Dedifferentiated amniotic fluid mesenchymal stem cell (primary cell): ENCODE results near the gene GPX5.
A peak's percentile ranks its signal among the peaks of the same experiment; 100 is the strongest.
"Not testable (repeated sequence)": the region's sequence is repeated elsewhere in the genome, so short reads cannot be mapped to it uniquely, and the experiment has no call there.

ENCODE experiments used
- DNase-seq: peaks from one replicate; pipeline ENCODE4 v3.0.0-alpha.2; 2016; ENCODE audit errors: extremely low spot score

Gene GPX5

GRCh38 chr6:28525496-28526039 lies at the start of gene GPX5:
Gene GPX5 (plus strand): TSS chr6:28525881. CDS start chr6:28526014, 133 bp downstream.
- DNase-seq = no peak

DNA sequence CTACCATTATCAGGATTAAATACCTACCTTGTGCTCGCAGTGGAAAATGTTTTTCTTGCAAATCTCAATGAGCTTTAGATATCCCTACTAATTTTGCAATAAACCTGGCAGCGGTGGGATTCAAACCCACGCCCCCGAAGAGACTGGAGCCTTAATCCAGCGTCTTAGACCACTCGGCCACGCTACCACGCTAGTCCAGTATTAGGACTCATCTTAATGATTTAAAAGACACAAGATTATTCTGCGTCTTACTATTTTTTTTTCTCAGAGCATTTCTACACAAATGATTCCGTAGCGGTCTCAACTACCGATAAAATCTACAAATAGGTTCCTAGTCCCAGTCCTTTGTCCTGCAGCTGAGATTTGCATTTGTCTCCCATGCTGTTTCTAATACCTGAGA lies 47.2 kb upstream of the GPX5 start:
- DNase-seq = no peak

GRCh38 chr6:28480253-28480932 lies 45.3 kb upstream of the GPX5 start:
- no peak for DNase-seq

- DNase-seq = no peak
Measured at GRCh38 chr6:28485482-28485881, 40.2 kb upstream of the GPX5 start.

DNA sequence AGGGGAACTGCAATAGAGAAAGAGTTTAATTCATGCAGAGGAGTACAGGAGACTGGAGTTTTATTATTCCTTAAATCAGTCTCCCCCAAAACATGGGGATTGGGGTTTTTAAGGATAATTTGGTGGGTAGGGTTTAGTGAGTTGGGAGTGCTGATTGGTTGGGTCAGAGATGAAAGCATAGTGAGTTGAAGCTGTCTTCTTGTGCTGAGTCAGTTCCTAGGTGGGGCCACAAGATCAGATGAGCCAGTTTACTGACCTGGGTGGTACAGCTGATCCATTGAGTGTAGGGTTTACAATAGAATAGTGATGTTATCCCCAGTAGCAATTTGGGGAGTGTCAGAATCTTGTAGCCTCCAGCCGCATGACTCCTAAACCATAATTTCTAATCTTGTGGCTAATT lies 39.1 kb upstream of the GPX5 start:
- DNase-seq = no peak

DNA sequence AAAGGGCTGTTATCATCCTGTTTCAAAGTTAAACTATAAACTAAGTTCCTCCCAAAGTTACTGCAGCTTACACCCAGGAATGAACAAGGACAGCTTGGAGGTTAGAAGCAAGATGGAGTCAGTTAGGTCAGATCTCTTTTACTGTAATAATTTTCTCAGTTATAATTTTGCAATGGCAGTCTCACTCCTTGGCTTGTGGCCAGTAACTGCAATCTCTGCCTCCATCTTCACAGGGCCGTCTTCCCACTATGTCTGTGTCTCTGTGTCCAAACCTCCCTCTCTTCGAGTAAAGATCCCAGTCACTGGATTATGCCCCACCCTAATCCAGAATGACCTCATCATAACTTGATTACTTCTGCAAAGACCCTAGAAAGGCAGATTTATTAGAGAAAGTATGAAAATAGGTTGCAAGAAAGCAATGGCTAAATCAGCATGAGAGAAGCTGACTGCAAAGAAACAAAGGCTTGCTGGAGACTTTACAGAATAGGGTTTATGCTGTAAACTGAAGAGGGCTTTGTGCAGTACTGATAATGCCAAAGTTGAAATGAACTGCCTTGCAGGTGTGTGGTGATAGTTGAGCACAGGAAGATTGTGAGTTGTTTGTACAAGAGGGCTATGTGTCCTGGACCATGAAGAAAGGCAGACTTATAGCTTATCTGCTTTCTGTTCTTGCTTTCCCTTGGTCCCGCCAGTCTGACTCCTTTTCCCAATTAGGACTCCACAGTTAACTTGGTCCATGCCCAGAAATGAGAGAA lies 38.5 kb upstream of the GPX5 start:
- DNase-seq = no peak

DNA sequence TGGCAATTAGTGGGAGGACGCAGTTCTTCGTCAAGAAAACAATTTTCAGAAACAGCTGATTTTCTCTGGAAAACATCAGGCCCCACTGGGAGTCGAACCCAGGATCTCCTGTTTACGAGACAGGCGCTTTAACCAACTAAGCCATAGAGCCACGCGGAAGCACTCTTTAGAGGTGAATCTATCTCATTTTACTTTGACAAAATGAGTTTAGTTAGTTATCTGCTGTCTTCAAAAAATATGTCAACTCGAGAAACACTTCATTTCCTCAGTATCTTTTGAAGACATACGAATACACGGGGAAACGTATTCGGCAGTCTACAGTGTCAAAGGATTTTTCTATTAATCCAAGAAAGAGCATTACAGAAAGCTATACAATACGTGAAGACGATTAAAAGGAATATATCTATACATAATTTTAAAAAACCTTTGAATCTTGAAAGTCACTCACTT lies 36.7 kb upstream of the GPX5 start:
- DNase-seq = peak; percentile 87

DNA sequence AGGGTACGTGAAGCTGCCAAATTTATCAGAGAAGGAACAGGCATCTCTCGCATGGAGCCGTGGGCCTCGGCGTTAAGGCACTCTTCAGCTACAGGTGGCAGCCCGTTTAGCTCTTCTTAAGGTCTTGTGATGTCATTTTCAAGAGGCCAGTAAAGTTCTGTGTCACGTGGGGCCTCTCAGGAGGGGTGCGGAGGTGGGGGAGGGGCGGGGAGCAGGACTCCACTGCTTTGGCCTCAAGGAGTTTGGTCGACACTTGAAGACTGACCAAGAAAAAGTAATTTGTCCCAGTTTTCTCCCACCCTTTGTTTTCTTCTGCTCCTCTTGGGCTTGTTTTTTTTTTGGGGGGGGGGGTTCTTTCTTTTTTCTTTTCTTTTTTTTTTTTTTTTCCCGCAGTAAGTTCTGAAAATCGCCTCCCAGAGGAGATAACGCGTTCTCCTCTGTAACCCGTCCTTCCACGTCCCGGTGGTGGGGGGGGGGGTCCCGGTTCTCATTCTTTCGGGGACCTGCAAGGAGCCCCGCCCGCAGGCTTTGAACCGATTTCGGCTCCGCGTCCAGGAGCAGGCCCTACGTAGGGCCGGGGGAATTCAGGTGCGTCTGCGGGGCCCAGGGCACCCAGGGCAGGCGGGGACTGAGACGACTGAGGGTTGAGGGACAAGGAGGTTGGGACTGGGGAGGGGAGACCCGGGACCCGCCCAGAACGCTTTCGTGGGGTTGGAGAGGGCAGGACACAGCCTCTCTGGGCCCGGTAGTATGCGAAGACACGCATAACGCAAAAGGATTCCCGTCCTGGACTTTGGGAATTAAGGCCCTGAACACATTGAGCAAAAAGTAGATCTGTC lies 36.1 kb upstream of the GPX5 start:
- peak; percentile 85 for DNase-seq

DNA sequence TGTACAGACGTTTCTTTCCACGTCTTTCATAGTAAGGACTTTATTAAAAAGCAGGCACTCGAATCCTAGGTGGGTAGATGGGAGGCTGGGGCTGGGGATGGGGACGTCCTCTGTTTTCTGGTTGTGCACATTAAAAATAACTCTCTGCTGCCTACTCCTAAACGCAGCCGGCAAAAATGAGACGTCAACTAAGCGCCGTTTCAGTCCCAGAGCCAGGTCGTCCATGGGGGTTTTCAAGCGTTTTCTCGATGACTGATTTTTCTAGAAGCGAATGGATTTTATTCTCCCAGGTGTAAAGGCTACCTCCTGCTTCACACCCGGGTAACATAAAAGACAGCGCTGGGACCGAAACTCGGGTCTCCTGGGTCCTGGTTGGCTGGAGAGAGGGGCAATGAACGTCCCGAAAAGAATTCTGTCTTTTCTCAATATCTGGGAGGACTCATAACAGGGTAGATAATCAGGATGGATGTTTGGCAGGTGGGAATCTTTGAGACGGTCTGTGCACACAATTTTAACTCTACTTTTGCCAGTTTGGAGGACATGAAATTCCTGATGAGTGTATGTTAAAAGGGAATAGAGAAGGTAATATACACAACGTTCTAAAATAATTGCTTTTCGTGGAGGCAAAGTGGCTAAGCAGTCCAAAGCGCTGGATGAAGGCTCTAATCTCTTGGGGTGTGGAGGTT lies 35.3 kb upstream of the GPX5 start:
- DNase-seq = no peak

GRCh38 chr6:28491984-28492317 lies 33.7 kb upstream of the GPX5 start:
- DNase-seq = no peak

- no peak for DNase-seq
Measured at GRCh38 chr6:28496099-28496779, 29.4 kb upstream of the GPX5 start.

GRCh38 chr6:28497306-28497705 lies 28.4 kb upstream of the GPX5 start:
- no peak for DNase-seq

DNA sequence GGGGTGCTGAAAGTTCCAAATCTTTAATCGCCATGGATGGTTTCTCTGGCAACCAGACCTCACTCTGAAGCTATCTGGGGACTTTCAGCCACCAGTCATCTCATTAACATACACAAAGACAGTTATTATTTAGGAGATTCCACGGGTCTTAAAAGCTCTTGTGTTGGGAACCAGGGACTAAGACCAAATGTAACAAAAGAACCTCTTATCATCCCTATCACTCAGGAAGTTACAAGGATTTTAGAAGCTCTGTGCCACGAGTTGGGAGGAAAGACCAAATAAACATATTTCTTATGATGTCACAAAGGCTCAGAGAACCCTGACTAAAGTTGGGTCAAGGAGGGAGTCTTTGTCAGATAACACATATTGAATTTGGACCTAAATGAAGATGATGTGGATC lies 27.8 kb upstream of the GPX5 start:
- no peak for DNase-seq

DNA sequence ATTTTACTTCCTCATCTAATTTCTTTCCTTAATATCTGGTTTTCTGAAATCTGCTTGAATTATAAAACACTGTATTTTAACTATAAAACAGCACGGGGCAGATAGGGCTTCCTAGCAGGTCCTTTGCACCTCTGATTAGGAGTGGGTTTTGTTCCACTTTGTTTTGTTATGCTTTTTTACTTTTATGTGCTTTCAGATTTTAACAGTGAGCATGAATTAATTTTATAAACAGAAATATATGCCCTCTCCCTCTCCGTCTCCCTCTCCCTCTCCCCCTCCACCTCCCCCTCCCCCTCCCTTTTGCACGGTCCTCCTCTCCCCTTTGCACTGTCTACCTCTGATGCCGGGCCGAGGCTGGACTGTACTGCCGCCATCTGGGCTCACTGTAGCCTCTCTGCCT lies 24.4 kb upstream of the GPX5 start:
- no peak for DNase-seq

DNA sequence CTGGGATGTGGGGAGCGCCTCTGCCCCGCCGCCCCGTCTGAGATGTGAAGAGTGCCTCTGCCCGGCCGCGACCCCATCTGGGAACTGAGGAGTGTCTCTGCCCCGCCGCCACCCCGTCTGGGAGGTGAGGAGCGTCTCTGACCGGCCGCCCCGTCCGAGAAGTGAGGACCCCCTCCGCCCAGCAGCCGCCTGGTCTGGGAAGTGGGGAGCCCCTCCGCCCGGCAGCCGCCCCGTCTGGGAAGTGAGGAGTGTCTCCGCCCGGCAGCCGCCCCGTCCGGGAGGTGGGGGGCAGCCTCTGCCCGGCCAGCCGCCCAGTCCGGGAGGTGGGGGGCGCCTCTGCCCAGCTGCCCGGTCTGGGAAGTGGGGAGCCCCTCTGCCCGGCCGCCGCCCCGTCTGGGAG lies 23.5 kb upstream of the GPX5 start:
- DNase-seq = not testable (repeated sequence)

DNA sequence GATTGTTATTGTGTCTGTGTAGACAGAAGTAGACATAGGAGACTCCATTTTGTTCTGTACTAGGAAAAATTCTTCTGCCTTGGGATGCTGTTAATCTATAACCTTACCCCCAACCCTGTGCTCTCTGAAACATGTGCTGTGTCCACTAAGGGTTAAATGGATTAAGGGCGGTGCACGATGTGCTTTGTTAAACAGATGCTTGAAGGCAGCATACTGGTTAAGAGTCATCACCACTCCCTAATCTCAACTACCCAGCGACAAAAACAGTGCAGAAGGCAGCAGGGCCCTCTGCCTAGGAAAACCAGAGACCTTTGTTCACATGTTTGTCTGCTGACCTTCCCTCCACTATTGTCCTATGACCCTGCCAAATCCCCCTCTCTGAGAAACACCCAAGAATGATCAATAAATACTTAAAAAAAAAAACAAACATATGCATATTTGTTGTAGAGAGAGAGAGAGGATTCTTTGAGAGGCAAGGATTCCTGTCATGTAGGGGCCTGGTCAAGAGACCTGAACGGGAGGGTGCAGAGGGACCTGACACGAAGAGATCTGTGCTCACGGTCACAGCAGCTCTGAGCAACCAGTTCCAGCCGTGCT lies 22.9 kb upstream of the GPX5 start:
- not testable (repeated sequence) for DNase-seq

GRCh38 chr6:28505733-28506132 lies 19.9 kb upstream of the GPX5 start:
- DNase-seq = no peak

DNA sequence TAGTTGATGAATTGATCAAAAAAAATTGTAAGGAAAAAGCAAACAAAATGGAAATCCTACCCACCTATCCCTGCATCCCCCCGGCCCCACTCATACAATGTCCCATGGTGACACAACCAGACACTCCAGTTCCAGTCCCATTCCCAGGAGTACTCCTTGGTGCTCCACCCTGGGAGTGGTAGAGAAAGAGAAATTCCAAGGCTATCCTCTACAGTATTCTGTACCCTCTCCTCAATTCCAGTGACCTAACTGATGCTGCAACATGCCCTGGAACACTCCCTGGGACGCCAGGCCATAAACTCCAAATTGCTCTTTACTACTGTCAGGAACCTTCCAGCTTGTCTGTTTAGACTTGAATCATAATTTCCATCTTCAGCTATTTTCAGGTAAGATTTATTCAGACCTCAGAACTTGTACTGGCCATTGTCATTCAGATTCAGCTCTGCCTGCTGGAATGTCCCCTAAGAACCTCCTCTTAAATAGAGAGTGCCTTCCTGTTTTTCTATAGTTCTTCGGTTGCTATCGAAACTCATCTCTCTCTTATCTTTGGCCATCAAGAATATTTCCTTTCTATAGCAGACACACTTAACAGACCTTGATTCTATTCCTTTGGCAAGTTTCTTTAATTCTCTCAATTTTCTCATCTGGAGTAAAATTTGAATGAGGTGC lies 18.7 kb upstream of the GPX5 start:
- no peak for DNase-seq

DNA sequence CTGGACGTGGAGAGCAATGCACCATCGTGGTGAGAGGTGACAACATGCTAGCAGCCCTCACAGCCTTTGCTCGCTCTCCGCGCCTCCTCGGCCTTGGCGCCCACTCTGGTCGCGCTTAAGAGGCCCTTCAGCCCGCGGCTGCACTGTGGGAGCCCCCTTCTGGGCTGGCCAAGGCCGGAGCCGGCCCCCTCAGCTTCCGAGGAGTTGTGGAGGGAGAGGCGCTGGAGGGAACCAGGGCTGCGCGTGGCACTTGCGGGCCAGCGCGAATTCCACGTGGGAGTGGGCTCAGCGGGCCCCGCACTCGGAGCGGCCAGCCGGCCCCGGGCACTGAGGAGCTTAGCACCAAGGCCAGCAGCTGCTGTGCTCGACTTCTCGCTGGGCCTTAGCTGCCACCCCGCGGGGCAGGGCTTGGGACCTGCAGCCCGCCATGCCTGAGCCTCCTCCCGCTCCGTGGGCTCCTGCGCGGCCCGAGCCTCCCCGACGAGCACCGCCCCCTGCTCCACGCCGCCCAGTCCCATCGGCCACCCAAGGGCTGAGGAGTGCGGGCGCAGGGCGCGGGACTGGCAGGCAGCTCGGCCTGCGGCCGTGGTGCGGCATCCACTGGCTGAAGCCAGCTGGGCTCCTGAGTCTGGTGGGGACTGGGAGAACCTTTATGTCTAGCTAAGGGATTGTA lies 13.9 kb upstream of the GPX5 start:
- DNase-seq = no peak

DNA sequence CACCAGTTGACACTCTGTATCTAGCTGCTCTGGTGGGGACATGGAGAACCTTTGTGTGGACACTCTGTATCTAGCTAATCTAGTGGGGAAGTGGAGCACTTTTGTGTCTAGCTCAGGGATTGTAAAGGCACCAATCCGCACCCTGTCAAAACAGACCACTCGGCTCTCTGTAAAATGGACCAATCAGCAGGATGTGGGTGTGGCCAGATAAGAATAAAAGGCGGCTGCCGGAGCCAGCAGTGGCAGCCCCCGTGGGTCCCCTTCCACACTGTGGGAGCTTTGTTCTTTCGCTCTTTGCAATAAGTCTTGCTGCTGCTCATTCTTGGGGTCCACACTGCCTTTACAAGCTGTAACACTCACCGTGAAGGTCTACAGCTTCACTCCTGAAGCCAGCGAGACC lies 13.3 kb upstream of the GPX5 start:
- DNase-seq = not testable (repeated sequence)
